ENCODE results near the gene F2R. TPM values are rescaled to one million over a fixed set of nuclear protein-coding genes. Genes with fewer than 3 reads are reported as not detected.

Gene F2R
- total and polyA plus RNA-seq, 10 donors = 4.7 to 128 (median 70.8) TPM

DNA sequence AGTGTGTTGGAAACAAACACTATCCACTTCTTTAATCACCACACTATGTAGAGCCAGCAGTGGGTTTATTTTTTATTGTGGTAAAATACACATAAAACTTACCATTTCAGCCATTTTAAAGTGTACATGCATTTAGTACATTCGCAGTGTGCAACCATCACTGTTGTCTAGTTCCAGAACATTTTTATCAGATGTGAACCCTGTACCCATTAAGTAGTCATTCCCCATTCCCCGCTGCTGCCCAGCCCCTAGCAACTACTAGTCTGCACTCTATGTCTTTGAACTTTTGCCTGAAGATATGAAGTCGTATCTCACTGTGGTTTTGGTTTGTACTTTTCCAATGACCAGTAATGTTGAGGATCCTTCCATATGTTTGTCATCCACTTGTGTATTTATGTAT is 30.2 kb upstream of the F2R start:
- Histone ChIP-seq H3K4me1 (peaks cover 0 to 21% (median 5%) of the 10 kb centered on the region in 6 donors), H3K36me3 (peaks cover 0 to 73% (median 6%) of the 10 kb centered on the region in 6 donors), H3K27ac (no peak overlapping the region), H3K9me3 (no peaks in the 10 kb centered on the region), H3K27me3 (replicated peaks in 1 of 7) (no peaks in the 10 kb centered on the region), H3K4me3 (no peak overlapping the region)
- TF ChIP-seq POLR2A (IDR thresholded peaks at IDR 0.05) (no peak), POLR2AphosphoS5 (IDR thresholded peaks at IDR 0.05) (no peak)
- TF ChIP-seq, protein P1, sequence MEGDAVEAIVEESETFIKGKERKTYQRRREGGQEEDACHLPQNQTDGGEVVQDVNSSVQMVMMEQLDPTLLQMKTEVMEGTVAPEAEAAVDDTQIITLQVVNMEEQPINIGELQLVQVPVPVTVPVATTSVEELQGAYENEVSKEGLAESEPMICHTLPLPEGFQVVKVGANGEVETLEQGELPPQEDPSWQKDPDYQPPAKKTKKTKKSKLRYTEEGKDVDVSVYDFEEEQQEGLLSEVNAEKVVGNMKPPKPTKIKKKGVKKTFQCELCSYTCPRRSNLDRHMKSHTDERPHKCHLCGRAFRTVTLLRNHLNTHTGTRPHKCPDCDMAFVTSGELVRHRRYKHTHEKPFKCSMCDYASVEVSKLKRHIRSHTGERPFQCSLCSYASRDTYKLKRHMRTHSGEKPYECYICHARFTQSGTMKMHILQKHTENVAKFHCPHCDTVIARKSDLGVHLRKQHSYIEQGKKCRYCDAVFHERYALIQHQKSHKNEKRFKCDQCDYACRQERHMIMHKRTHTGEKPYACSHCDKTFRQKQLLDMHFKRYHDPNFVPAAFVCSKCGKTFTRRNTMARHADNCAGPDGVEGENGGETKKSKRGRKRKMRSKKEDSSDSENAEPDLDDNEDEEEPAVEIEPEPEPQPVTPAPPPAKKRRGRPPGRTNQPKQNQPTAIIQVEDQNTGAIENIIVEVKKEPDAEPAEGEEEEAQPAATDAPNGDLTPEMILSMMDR (IDR thresholded peaks at IDR 0.05 in 8 of 11, conservative IDR thresholded peaks at IDR 0.05 in 3 of 11) = no peak
- intact Hi-C loops (cut with DNase I; ENCODE audit: low total_unique reads) = no loop called here
- WGBS, 5 donors = 95 to 98% (median 96%) methylated on average over 3 of the region's 3 CpGs
- no peak for DNase-seq

DNA sequence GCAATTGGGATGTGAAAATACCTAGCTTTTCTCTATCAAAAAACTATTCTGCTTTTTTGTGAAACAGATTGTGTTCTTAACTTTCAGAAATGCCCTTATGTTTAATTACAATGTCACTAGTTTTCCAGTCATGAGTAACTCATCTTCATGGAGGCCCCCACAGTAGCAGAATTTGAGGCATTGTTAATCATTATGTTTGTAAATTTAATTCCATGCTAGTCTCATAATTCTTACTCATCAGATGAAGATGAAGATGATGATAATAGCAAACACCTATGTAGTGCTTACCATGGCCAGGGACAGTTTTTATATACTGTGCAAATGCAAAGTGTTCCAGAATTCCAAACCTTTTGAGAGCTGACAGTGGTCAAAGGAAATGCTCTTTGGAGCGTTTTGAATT is 27.7 kb upstream of the F2R start:
- no peaks in the 10 kb centered on the region for H3K9me3 ChIP-seq
- intact Hi-C loops (cut with DNase I; ENCODE audit: low total_unique reads) = no loop called here
- TF ChIP-seq POLR2A (IDR thresholded peaks at IDR 0.05) = no peak
- TF ChIP-seq POLR2AphosphoS5 (IDR thresholded peaks at IDR 0.05) = no peak
- TF ChIP-seq, protein P1 (IDR thresholded peaks at IDR 0.05 in 8 of 11, conservative IDR thresholded peaks at IDR 0.05 in 3 of 11) = no peak
- DNase-seq = no peak
- H3K4me3 ChIP-seq = no peak overlapping the region
- WGBS, 5 donors = 90 to 100% (median 98%) methylated on average over 1 of the region's 1 CpG
- H3K27me3 ChIP-seq (replicated peaks in 1 of 7) = no peaks in the 10 kb centered on the region
- peaks cover 0 to 42% (median 13%) of the 10 kb centered on the region in 6 donors for H3K4me1 ChIP-seq
- H3K36me3 ChIP-seq = peaks cover 0 to 86% (median 4%) of the 10 kb centered on the region in 6 donors
- no peak overlapping the region for H3K27ac ChIP-seq

DNA sequence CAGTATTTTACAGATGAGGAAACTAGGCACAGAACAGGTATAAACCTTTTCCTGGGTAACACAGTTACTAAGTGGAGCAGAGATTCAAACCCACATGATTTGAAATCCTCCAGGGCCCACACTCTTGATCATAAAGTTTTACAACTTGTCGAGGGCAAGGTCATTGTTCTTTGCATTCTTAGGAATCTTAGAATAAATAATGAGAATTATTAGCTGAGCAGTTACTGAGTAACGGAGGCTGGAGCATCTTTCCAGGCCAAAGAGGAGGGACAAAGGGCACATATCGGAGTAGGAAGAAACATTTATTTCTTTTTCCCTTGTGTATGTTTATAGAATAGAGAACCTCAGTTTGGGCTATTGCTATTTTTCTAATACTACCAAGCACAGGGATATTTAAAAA is 27.1 kb upstream of the F2R start:
- no peak for TF ChIP-seq POLR2A (IDR thresholded peaks at IDR 0.05)
- no peak for DNase-seq
- Histone ChIP-seq H3K27me3 (replicated peaks in 1 of 7) (no peaks in the 10 kb centered on the region), H3K27ac (peak overlapping the region in 2 of 8 donors; percentile 11 to 73), H3K9me3 (no peaks in the 10 kb centered on the region), H3K4me1 (peaks cover 0 to 38% (median 13%) of the 10 kb centered on the region in 6 donors), H3K36me3 (peaks cover 0 to 86% (median 4%) of the 10 kb centered on the region in 6 donors), H3K4me3 (no peak overlapping the region)
- intact Hi-C loops (cut with DNase I; ENCODE audit: low total_unique reads) = no loop called here
- WGBS, 5 donors = 70 to 89% (median 84%) methylated on average over 3 of the region's 3 CpGs

DNA sequence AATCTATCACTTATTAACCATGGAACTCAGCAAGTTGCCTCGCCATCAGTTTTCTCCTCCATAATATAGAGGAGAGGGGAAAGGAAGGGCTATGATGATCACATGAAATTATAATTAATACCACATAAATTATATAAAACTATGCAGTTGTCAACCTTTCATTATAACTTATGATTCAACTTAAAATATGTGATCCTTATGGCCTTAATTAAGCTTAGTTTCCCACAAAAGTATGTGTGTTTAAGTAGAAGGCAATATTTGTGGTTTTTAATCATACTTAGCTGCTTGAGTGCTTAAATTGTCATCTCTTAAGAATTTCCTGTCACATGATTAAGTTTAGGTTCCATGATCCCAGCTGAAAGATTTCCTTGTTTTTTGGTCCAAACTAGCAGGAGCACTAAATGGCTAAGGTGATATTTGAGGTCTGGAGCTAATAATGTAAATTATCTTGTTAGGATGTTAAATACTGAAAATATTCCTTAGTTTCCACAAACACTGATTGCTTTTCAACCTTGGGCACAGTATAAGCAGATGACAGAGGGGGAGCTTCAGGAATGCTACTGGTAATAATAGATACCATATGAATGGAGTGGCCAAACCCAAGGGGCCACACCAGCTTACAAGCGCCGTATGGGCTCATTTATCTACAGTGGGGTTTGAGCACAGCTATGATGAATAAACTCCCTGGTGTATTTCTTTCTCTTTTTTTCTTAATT is 26.4 kb upstream of the F2R start:
- peaks cover 0 to 32% (median 11%) of the 10 kb centered on the region in 6 donors for H3K4me1 ChIP-seq
- H3K36me3 ChIP-seq = peaks cover 0 to 86% (median 1%) of the 10 kb centered on the region in 6 donors
- no peaks in the 10 kb centered on the region for H3K27me3 ChIP-seq (replicated peaks in 1 of 7)
- intact Hi-C loops (cut with DNase I; ENCODE audit: low total_unique reads) = no loop called here
- H3K27ac ChIP-seq = peak overlapping the region in 7 of 8 donors; percentile 15 to 73 (median 52)
- H3K4me3 ChIP-seq = no peak overlapping the region
- 80 to 94% (median 90%) methylated on average over 3 of the region's 3 CpGs for WGBS, 5 donors
- no peaks in the 10 kb centered on the region for H3K9me3 ChIP-seq
- TF ChIP-seq POLR2AphosphoS5 (IDR thresholded peaks at IDR 0.05) (no peak), POLR2A (IDR thresholded peaks at IDR 0.05) (no peak)
- TF ChIP-seq, protein P1 (IDR thresholded peaks at IDR 0.05 in 8 of 11, conservative IDR thresholded peaks at IDR 0.05 in 3 of 11) = no peak
- DNase-seq = no peak
